ENCODE data around the gene RAD54L.
"Not testable (repeated sequence)": the region's sequence is repeated elsewhere in the genome, so short reads cannot be mapped to it uniquely, and the experiment has no call there.

RAD54L gene

GRCh38 chr1:46288485-46289133, 41.0 kb downstream of the RAD54L start:
- DNase-seq: no peak

GRCh38 chr1:46289134-46289494, 41.6 kb downstream of the RAD54L start:
- DNase-seq: no peak

GRCh38 chr1:46289976-46290375, 42.4 kb downstream of the RAD54L start:
- DNase-seq: no peak

- DNase-seq: no peak
Observed at GRCh38 chr1:46295306-46295705, 47.7 kb downstream of the RAD54L start.

- no peak for DNase-seq
Observed at GRCh38 chr1:46298387-46298786, 50.8 kb downstream of the RAD54L start.

GRCh38 chr1:46300673-46301405, 53.3 kb downstream of the RAD54L start:
- DNase-seq: no peak

GRCh38 chr1:46301406-46301807, 53.8 kb downstream of the RAD54L start:
- DNase-seq: no peak

GRCh38 chr1:46301808-46302640, 54.5 kb downstream of the RAD54L start:
- DNase-seq: peak; percentile 16 to 37 (median 27)

GRCh38 chr1:46302641-46303037, 55.1 kb downstream of the RAD54L start:
- no peak for DNase-seq

GRCh38 chr1:46303038-46303871, 55.7 kb downstream of the RAD54L start, which contains the start of the genes LRRC41 and UQCRH:
Gene LRRC41, minus strand, starts transcription at chr1:46303616. Its CDS starts 294 bp downstream, at chr1:46303322.
Gene UQCRH, plus strand, starts transcription at chr1:46303698. Its CDS starts 69 bp downstream, at chr1:46303767.
- DNase-seq: peak; percentile 81 to 91 (median 88)

GRCh38 chr1:46303872-46304326, 56.3 kb downstream of the RAD54L start:
- DNase-seq: no peak

- DNase-seq: no peak
Observed at GRCh38 chr1:46306159-46306530, 58.6 kb downstream of the RAD54L start.

GRCh38 chr1:46309401-46310159, 62.0 kb downstream of the RAD54L start:
- DNase-seq: no peak

GRCh38 chr1:46310321-46310720, 62.8 kb downstream of the RAD54L start:
- no peak for DNase-seq

- no peak for DNase-seq
Observed at GRCh38 chr1:46315669-46316403, 68.3 kb downstream of the RAD54L start.

- no peak for DNase-seq
Observed at GRCh38 chr1:46317323-46317722, 69.8 kb downstream of the RAD54L start.

- not testable (repeated sequence) for DNase-seq
Observed at GRCh38 chr1:46319301-46319700, 71.7 kb downstream of the RAD54L start.

- DNase-seq: not testable (repeated sequence)
Observed at GRCh38 chr1:46319960-46320914, 72.7 kb downstream of the RAD54L start.

- DNase-seq: not testable (repeated sequence)
Observed at GRCh38 chr1:46322191-46322590, 74.6 kb downstream of the RAD54L start.

All from activated CD4-positive, CD25-positive, alpha-beta regulatory T cell (primary cell).